ENCODE measurements around the gene PAM. TPM values are rescaled to one million over a fixed set of nuclear protein-coding genes. Genes with fewer than 3 reads are reported as not detected.

Gene PAM
- total RNA-seq, 6 experiments from 2014 or later, result 10.9 to 22.7 (median 16.8) TPM

DNA sequence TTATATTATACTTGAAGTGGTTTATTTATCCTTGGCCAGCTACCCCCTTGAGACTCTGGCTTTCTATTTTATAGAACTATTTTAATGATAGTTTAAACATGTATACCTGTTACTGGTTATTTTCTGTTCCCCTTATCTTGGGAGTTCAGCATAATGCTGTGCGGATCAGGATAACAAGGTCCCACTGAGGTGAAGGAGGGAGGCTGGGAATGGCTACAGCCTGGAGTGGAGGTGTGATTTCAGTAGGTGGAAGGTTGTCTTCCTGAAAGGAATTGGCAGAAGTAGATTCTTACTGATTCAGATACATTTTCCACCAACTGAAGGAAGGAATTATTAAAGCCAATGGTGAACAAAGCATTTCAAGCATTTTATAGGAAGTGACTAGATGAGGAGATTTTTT lies 38.9 kb downstream of the PAM start:
- H3K27ac ChIP-seq, result no peak overlapping the region
- no peaks in the 10 kb centered on the region for H3K36me3 ChIP-seq
- no peak for TF ChIP-seq POLR2A (IDR thresholded peaks at IDR 0.05)
- TF ChIP-seq, protein P1, sequence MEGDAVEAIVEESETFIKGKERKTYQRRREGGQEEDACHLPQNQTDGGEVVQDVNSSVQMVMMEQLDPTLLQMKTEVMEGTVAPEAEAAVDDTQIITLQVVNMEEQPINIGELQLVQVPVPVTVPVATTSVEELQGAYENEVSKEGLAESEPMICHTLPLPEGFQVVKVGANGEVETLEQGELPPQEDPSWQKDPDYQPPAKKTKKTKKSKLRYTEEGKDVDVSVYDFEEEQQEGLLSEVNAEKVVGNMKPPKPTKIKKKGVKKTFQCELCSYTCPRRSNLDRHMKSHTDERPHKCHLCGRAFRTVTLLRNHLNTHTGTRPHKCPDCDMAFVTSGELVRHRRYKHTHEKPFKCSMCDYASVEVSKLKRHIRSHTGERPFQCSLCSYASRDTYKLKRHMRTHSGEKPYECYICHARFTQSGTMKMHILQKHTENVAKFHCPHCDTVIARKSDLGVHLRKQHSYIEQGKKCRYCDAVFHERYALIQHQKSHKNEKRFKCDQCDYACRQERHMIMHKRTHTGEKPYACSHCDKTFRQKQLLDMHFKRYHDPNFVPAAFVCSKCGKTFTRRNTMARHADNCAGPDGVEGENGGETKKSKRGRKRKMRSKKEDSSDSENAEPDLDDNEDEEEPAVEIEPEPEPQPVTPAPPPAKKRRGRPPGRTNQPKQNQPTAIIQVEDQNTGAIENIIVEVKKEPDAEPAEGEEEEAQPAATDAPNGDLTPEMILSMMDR (IDR thresholded peaks at IDR 0.05), result no peak
- peaks cover 0 to 52% (median 5%) of the 10 kb centered on the region in 4 donors for H3K4me1 ChIP-seq
- no peaks in the 10 kb centered on the region for H3K27me3 ChIP-seq
- no peak overlapping the region for H3K4me3 ChIP-seq
- WGBS (ENCODE audit: insufficient coverage, low coverage, low lambda C conversion rate, missing lambda C conversion rate), result 91% methylated on average over 1 of the region's 1 CpG
- H3K9me3 ChIP-seq, result no peaks in the 10 kb centered on the region
- DNase-seq (no peak), ATAC-seq (no peak)
- intact Hi-C loops (cut with DNase I), result no loop called here

DNA sequence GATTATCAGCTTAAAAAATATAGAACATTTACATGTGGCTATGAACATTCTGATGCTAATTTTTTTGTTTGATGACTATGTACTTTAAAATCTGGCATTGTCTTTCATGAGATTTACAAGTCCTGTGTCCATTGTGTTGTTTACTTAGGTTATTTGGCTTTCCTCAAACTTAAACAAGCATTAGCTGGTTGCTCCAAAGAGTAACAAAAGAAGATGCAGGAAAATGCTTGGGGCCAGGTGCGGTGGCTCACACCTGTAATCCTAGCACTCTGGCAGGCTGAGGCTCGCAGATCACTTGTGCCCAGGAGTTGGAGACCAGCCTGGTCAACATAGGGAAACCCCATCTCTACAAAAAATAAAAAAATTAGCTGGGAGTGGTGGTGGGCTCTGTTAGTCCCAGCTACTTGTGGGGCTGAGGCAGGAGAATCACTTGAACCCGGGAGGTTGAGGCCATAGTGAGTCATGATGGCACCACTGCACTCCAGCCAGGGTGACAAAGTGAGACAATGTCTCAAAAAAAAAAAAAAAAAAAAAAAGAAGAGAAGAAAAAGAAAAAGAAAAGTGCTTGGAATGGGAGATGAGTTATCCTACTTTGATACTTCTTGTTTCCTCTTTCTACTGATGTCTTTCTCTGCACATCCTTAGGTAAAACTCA lies 39.7 kb downstream of the PAM start:
- WGBS (ENCODE audit: insufficient coverage, low coverage, low lambda C conversion rate, missing lambda C conversion rate), result 81% methylated on average over 3 of the region's 3 CpGs
- no peak for ATAC-seq
- peaks cover 0 to 48% (median 5%) of the 10 kb centered on the region in 4 donors for H3K4me1 ChIP-seq
- TF ChIP-seq, protein P1 (IDR thresholded peaks at IDR 0.05), result no peak
- TF ChIP-seq POLR2A (IDR thresholded peaks at IDR 0.05), result no peak
- H3K4me3 ChIP-seq, result no peak overlapping the region
- no peaks in the 10 kb centered on the region for H3K36me3 ChIP-seq
- no peaks in the 10 kb centered on the region for H3K9me3 ChIP-seq
- H3K27ac ChIP-seq, result peak overlapping the region in 1 of 3 donors; percentile 70
- H3K27me3 ChIP-seq, result no peaks in the 10 kb centered on the region
- intact Hi-C loops (cut with DNase I), result no loop called here
- DNase-seq, result no peak

DNA sequence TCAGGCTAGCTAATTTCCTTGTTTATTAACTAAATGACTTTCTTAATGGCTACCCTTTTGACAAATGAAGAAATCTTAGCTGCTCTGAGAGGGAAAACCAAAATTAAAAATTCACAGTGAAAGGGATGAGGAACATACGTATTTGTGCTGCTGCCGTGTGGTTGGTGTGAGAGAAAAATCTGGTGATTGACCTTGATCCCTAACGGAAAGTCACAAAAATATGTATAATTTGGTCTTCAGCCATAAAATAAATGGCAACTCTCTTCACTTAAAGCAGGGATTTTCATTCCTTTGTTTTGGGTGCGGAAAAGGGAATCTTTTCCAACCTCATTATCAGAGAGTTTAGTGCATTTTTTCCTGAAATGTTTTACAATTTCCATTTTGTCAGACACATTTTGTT lies 40.4 kb downstream of the PAM start:
- Histone ChIP-seq H3K4me1 (peaks cover 0 to 48% (median 5%) of the 10 kb centered on the region in 4 donors), H3K27me3 (no peaks in the 10 kb centered on the region), H3K9me3 (no peaks in the 10 kb centered on the region), H3K4me3 (no peak overlapping the region), H3K36me3 (no peaks in the 10 kb centered on the region), H3K27ac (peak overlapping the region in 2 of 3 donors; percentile 43 to 70)
- no peak for ATAC-seq
- DNase-seq, result no peak
- intact Hi-C loops (cut with DNase I), result no loop called here
- no peak for TF ChIP-seq POLR2A (IDR thresholded peaks at IDR 0.05)
- TF ChIP-seq, protein P1 (IDR thresholded peaks at IDR 0.05), result no peak
- 35% methylated on average over 4 of the region's 4 CpGs for WGBS (ENCODE audit: insufficient coverage, low coverage, low lambda C conversion rate, missing lambda C conversion rate)

DNA sequence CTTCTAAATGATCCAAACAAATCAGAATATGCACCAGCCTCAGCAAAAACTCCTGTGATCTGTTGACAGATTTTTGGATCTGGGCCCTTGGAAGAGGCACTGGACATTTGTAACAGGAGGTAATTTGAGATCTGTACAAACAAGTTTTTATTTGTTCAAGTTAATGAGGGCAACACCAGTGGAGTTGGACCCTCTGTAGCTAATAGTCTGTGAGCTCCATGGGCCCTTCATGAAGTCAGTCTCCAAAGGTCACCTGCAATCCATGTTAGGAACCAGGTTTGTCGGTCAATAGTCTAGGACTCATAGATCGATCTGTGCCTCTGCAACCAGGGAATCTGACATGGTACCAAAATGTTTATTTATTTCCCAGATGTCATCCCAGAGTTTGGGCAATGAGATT lies 40.9 kb downstream of the PAM start:
- DNase-seq (peak in 1 of 3 donors; percentile 78), ATAC-seq (peak; percentile 93 to 99 (median 96))
- no peaks in the 10 kb centered on the region for H3K36me3 ChIP-seq
- H3K27me3 ChIP-seq, result no peaks in the 10 kb centered on the region
- 35% methylated on average over 2 of the region's 2 CpGs for WGBS (ENCODE audit: insufficient coverage, low coverage, low lambda C conversion rate, missing lambda C conversion rate)
- TF ChIP-seq, protein P1 (IDR thresholded peaks at IDR 0.05), result no peak
- TF ChIP-seq POLR2A (IDR thresholded peaks at IDR 0.05), result no peak
- peak overlapping the region in 2 of 3 donors; percentile 9 to 15 for H3K4me3 ChIP-seq
- H3K4me1 ChIP-seq, result peaks cover 0 to 48% (median 5%) of the 10 kb centered on the region in 4 donors
- no peaks in the 10 kb centered on the region for H3K9me3 ChIP-seq
- intact Hi-C loops (cut with DNase I), result no loop called here
- H3K27ac ChIP-seq, result peak overlapping the region in 2 of 3 donors; percentile 43 to 70
